ENCODE data around the gene PCDHA8.
"Not testable (repeated sequence)": the region's sequence is repeated elsewhere in the genome, so short reads cannot be mapped to it uniquely, and the experiment has no call there.

Gene PCDHA8

GRCh38 chr5:140875085-140876065 lies 34.4 kb downstream of the PCDHA8 start, which contains the start of gene PCDHA12:
Gene PCDHA12 (plus strand): TSS chr5:140875308. CDS start chr5:140875473, 165 bp downstream.
- no peak for DNase-seq (ENCODE audit: low read depth in 2 of 2)

- DNase-seq (ENCODE audit: low read depth in 2 of 2): not testable (repeated sequence)
Observed at GRCh38 chr5:140876541-140877261, 35.7 kb downstream of the PCDHA8 start.

GRCh38 chr5:140877262-140877581 lies 36.2 kb downstream of the PCDHA8 start:
- no peak for DNase-seq (ENCODE audit: low read depth in 2 of 2)

- no peak for DNase-seq (ENCODE audit: low read depth in 2 of 2)
Observed at GRCh38 chr5:140881889-140882590, 41.1 kb downstream of the PCDHA8 start, which contains the start of gene PCDHA13. Gene PCDHA13 (plus strand): TSS chr5:140882124. CDS start chr5:140882269, 145 bp downstream.

- DNase-seq (ENCODE audit: low read depth in 2 of 2): no peak
Observed at GRCh38 chr5:140882591-140882899, 41.6 kb downstream of the PCDHA8 start.

- DNase-seq (ENCODE audit: low read depth in 2 of 2): no peak
Observed at GRCh38 chr5:140883373-140883772, 42.4 kb downstream of the PCDHA8 start.

GRCh38 chr5:140883927-140884697 lies 43.1 kb downstream of the PCDHA8 start:
- DNase-seq (ENCODE audit: low read depth in 2 of 2): no peak

Data from stimulated activated CD4-positive, alpha-beta T cell treated with anti-CD3 and anti-CD28 coated beads, Interleukin-1b, Interleukin-23, amount 100 ng/mL, for 1 hour (primary cell).